ENCODE results near the gene CDC123.
"Not testable (repeated sequence)": the region's sequence is repeated elsewhere in the genome, so short reads cannot be mapped to it uniquely, and the experiment has no call there.

The CDC123 gene

GRCh38 chr10:12237265-12238220, 41.6 kb downstream of the CDC123 start:
- no peak for DNase-seq

GRCh38 chr10:12238821-12239220, 42.8 kb downstream of the CDC123 start:
- no peak for DNase-seq

- peak; percentile 16 to 37 for DNase-seq
Measured at GRCh38 chr10:12241810-12242529, 46.0 kb downstream of the CDC123 start.

GRCh38 chr10:12243864-12244620, 48.1 kb downstream of the CDC123 start:
- DNase-seq, result no peak

- DNase-seq, result no peak
Measured at GRCh38 chr10:12250181-12250580, 54.2 kb downstream of the CDC123 start.

DNA sequence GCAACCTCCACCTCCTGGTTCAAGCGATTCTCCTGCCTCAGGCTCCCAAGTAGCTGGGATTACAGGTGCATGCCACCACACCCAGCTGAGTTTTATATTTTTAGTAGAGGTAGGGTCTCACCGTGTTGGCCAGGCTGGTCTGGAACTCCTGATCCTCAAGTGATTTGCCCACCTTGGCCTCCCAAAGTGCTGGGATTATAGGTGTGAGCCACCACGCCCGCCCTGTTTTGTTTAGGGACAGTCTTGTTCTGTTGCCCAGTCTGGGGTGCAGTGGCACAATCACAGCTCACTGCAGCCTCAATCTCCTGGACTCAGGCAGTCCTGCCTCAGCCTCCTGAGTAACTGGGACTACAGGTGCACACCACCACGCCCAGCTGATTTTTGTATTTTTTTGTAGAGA, 54.7 kb downstream of the CDC123 start:
- not testable (repeated sequence) for DNase-seq

GRCh38 chr10:12251581-12251980, 55.6 kb downstream of the CDC123 start:
- no peak for DNase-seq

DNA sequence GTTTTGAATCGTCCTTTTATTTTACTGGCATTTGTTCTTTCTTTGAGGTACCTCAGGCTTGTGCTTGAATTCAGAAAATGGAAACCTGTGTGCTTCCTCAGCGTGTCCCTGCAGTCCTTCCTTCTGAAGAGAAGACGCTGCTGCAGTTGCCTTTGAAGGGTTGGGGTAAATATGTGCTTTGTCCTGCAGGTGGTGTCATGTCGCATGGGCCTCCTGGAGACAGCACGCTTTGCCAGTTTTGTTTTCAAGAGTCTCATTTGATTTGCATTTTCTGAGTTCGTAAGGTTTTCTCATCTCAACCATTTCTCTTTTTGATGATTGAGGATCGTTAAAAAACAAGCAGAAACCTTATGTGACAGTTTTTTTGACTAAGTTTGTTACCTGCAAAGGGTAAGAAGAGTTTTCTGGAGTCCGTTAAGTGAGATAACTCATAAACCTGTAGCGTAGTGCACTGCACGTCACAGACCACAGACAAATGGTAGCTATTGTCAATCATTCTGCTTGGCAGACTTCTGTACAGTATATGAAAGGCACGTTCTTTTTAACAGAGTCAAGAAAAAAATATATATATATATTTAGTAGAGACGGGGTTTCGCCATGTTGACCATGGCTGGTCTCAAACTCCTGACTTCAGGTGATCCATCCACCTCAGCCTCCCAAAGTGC, 57.0 kb downstream of the CDC123 start:
- no peak for DNase-seq

DNA sequence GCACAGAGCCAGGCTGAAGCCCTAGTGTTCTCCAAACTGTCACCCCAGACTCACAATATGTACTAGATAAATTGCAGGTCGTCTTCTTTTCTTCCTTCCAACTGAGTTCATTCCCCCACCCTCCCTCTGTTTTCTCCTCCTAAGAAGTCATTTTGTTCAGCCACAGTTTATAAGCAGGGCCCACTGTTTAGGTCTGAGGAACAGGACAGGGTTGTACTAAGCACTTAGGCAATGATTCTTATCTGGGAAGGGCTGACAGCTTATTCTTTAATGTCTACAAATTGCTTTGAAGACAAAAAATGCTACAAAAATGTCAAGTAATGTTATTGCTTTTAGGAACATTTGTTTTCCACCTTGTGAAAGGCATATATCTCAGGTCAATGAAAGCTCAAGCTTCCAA, 59.1 kb downstream of the CDC123 start:
- DNase-seq, result no peak

- no peak for DNase-seq
Measured at GRCh38 chr10:12259988-12260387, 64.0 kb downstream of the CDC123 start.

GRCh38 chr10:12262278-12262981, 66.4 kb downstream of the CDC123 start:
- DNase-seq, result no peak

DNA sequence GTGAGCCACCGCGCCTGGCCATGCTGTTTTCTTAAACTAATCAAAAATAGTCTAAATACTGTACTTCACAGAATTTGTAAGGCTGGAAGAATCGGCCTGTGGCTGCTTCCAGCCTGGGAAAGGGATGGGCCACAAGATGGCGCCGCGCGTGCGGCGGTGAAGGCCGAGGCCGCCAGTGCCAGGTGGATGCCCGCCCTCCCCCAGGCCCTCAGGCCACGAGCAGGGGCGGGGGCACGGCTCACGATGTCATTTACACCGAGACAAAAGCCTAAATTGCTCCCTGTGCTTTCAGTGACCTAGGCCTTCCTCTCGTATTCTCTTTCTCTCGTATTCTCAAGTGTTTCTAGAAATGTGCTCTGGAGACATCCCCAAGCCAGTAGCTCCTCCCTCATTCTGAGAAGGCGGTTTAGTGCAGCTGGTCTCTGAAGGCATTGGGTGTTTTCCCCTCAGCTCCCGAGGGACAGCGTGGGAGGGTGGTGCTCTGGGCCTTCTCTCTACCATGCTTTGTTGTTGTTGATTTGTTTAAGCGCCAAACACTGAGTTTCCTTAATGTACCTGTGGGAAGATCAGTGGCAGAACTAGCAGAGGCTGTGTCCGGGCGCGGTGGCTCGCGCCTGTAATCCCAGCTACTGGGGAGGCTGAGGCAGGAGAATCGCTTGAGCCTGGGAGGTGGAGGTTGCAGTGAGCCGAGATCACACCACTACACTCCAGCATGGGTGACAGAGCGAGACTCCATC, 68.4 kb downstream of the CDC123 start:
- peak; percentile 66 to 70 for DNase-seq

DNA sequence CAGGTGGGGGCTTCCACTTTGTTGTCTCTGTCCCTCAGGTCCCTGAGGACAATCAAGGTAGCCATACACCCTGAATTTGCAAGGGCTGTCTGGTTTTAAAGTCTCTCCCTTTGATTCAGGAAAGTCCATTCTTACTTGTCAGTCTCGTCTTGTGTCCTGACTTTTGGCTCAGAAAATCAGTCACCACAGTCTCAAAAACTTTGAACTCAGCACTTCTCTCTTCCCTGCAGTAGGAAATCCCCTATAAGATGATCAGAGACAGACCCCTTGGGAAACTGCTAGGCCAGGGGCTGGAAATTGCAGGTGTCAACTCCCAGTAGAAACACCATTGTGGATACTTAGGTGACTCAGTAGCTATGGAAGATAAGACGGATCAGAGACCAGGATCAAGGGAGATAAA, 73.1 kb downstream of the CDC123 start:
- DNase-seq, result no peak

- DNase-seq, result no peak
Measured at GRCh38 chr10:12271210-12271540, 75.2 kb downstream of the CDC123 start.

DNA sequence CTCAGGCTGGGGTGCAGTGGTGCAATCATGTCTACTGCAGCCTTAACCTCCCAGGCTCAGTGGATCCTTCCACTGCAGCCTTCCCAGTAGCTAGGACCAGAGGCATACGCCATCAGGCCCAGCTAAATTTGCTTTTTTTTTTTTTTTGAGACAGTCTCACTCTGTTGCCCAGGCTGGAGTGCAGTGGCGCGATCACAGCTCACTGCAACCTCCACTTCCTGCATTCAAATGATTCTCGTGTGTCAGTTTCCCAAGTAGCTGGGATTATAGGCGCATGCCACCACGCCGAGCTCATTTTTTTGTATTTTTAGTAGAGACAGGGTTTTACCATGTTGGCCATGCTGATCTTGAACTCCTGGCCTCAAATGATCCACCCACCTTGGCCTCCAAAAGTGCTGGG, 81.9 kb downstream of the CDC123 start:
- not testable (repeated sequence) for DNase-seq

DNA sequence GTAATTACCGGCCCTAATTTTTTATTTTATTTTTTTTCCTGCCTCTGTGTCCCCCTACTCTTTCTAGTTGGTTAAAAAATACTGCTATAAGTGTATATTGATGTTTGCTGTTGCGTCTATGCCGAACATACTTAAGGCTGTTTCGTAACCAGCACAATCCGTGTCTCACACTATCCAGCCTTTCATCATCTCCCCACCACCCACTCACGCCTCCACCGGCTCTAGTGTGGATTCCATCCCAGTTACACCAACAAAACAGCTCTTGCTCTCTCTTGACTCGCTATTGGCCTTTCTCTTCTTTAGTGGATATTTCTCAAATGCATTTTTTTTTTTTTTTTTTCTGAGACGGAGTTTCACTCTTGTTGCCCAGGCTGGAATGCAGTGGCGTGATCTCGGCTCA, 83.3 kb downstream of the CDC123 start:
- no peak for DNase-seq

DNA sequence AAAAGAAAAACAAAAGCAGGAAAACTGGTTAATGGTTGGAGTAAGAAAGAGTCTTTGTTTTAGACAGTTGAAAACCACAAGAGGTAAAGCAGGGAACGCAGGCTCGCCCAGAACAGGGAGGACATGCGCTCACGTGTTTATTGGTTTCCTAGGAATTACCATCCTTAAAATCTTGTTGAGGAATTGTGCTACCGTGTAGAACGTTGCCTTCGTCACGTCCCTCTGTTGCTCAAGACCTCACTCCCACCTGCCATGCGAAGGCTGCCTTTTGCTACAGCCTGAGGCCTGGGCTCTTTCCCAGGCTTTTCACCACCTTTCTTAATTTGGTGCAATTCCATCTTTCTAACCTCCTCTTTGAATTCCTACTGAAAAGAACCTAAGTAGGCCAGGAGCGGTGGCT, 91.8 kb downstream of the CDC123 start:
- DNase-seq, result no peak

DNA sequence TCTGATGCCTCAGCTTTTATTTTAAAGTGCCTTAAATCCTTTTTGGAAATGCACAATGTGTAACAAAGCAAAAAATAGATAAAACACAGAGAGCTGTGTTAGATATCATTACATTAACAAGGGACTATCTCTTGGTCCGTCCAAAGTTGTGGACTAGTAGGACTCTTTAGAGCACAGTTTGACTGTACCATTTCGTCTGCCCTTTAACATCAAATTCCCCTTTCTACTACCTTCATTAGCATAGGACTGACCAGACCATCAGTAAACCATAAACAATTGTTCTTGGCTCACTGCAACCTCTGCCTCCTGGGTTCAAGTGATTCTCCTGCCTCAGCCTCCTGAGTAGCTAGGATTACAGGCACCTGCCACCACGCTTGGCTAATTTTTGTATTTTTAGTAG, 101.8 kb downstream of the CDC123 start:
- DNase-seq, result not testable (repeated sequence)

- DNase-seq, result no peak
Measured at GRCh38 chr10:12299222-12299965, 103.4 kb downstream of the CDC123 start.
